OCI-LY7 (cell line): ENCODE measurements around the gene DNAJB4.

Experiments
- EZH2phosphoT487 ChIP-seq: fragments of 200-600 bp; sonication (generic); IDR thresholded peaks from 2 replicates; pipeline ENCODE4 v1.6.1; 2018; ENCODE audit warnings: low read depth, borderline replicate concordance, mild to moderate bottlenecking, mixed run types, antibody characterized with exemption, low read length, moderate library complexity, mixed read lengths
- TF ChIP-seq, protein P1 (sequence below): fragments of 200-600 bp; sonication (generic); conservative IDR thresholded peaks from 2 replicates; pipeline ENCODE4 v1.5.1; 2014; ENCODE audit warnings: mild to moderate bottlenecking, antibody characterized with exemption, low read length, moderate library complexity, mixed read lengths

DNA sequence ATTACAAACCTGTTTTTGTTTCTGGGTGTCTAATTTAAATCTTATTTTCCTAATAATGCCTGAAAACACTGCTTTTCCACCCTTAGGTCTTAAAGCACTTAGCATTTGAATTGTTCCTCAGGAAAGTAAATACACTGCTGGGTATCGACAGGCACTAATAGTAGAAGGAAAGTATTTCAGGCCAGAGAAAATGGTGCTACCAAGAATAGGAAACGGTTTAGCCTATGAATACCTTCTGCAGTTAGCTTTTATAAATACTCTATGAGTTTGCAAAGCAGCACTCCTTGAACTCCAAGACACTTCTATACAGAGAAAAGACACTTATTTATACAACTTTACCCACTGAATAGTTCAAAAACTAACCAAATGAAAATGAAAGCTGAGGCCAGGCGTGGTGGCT lies 32.7 kb upstream of the DNAJB4 start:
- TF ChIP-seq, protein P1, sequence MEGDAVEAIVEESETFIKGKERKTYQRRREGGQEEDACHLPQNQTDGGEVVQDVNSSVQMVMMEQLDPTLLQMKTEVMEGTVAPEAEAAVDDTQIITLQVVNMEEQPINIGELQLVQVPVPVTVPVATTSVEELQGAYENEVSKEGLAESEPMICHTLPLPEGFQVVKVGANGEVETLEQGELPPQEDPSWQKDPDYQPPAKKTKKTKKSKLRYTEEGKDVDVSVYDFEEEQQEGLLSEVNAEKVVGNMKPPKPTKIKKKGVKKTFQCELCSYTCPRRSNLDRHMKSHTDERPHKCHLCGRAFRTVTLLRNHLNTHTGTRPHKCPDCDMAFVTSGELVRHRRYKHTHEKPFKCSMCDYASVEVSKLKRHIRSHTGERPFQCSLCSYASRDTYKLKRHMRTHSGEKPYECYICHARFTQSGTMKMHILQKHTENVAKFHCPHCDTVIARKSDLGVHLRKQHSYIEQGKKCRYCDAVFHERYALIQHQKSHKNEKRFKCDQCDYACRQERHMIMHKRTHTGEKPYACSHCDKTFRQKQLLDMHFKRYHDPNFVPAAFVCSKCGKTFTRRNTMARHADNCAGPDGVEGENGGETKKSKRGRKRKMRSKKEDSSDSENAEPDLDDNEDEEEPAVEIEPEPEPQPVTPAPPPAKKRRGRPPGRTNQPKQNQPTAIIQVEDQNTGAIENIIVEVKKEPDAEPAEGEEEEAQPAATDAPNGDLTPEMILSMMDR: no peak
- no peak for TF ChIP-seq EZH2phosphoT487
